ENCODE data around the gene SLC22A7. TPM values are rescaled to one million over a fixed set of nuclear protein-coding genes. Genes with fewer than 3 reads are reported as not detected.
A peak's percentile ranks its signal among the peaks of the same experiment; 100 is the strongest.

The SLC22A7 gene
- total and polyA plus RNA-seq, 4 experiments from 2014 or later = not detected

DNA sequence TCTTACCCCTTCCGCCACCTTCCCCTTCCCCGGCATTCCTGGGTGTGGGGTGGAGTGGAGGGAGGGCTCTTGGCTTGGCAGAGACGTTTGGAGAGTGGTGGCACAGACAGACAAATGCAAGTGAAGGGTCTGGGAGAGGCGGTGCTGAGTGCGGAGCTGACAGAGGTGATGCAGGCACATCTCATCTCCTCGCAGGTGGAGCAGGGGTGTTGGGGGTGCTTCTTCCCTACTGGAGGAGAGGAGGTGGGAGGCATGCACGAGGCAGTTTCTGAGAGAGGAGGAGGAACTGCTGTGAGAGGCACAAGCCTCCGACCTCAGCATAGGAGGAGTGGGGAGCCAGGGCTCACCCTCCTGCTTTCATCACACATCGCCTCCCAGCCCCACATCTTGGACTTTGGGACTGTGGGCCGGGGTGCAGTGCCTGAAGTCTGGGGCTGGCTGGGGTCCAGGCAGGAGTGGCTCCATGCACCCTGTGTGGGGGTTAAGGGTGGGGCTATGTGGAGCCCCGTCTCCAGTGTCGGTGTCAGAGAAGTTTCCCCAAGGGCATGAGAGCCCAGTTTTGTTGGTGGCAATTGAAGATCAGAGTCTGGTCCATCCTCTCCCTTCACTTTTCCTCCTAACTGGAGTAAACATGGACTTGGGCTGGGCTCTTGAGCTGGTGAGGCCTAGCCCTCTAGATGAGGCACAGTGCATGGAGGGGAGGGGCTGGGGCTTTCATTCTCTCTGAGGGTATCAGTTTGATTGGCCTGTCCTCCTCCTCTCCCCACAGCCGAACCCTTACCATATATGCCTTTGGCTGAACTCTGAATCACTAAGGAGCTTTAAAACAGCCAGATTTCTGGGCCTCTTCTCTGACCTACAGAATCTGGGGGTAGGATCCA lies 20.2 kb upstream of the SLC22A7 start:
- H3K36me3 ChIP-seq (ENCODE audit: insufficient read depth, low read length) = no peaks in the 10 kb centered on the region
- H3K4me1 Mint-ChIP-seq = peaks cover 4 to 9% (median 6%) of the 10 kb centered on the region in 4 donors
- DNase-seq = no peak
- H3K27me3 ChIP-seq (ENCODE audit: insufficient read depth, low read length) = peaks cover 12% of the 10 kb centered on the region
- POLR2A ChIA-PET (ENCODE audit: partially characterized antibody) = no interaction called here
- peak overlapping the region in 3 of 8 donors; percentile 20 to 45 (median 26) for H3K4me3 Mint-ChIP-seq
- H3K27ac ChIP-seq (ENCODE audit: low read depth, low read length) = no peak overlapping the region
- no peaks in the 10 kb centered on the region for H3K9me3 Mint-ChIP-seq
- H3K4me3 ChIP-seq (ENCODE audit: low read length in 2 of 2) = no peak overlapping the region
- CTCF ChIA-PET (ENCODE audit: partially characterized antibody) = interaction anchor here (1.4 to 1.6 kb wide), 2 partner anchors 119 to 121 kb away, joined by 3 to 4 read pairs; no protein-coding TSS in a partner anchor
- no peaks in the 10 kb centered on the region for H3K9me3 ChIP-seq (ENCODE audit: control insufficient read depth in 1 of 2, low read length in 2 of 2)
- H3K4me1 ChIP-seq (ENCODE audit: insufficient read depth, low read length) = peaks cover 17% of the 10 kb centered on the region
- intact Hi-C loops (cut with micrococcal nuclease) = no loop called here
- H3K27ac Mint-ChIP-seq = peak overlapping the region in 2 of 7 donors; percentile 2 to 38
- H3K36me3 Mint-ChIP-seq = no peaks in the 10 kb centered on the region
- peaks cover 6 to 22% of the 10 kb centered on the region in 2 donors for H3K27me3 Mint-ChIP-seq

DNA sequence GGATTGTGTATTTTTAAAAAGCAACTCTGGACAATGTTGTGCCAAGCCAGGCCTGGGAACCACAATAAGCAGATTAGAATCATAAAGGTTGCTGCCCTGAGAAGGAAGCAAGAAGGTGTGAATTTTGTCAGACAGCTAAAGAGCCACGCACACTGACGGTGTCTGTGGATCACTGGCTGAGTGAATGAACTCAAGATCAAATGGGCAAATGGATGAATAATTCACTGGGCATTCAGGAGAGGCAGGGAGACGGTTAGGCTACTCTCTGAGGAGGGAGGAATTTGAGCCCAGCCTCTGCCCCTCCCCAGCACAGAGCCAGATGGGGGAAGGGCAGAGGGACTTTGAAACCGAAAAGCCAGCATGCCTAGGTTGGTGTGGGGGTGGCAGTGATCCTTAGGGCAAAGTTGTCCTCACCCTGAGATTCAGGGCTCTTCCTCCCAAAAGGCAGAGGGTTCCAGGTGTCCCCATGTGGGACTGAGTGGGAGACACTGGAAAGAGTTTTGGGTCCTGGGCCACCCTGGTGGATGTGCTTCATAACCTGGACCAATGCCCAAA lies 19.5 kb upstream of the SLC22A7 start:
- H3K4me3 ChIP-seq (ENCODE audit: low read length in 2 of 2) = no peak overlapping the region
- H3K4me1 Mint-ChIP-seq = peaks cover 4 to 9% (median 6%) of the 10 kb centered on the region in 4 donors
- ChIA-PET POLR2A (ENCODE audit: partially characterized antibody) (no interaction called here), CTCF (ENCODE audit: partially characterized antibody) (interaction anchor here (0.5 kb wide), 1 partner anchor 44 kb away, joined by 4 read pairs; no protein-coding TSS in a partner anchor)
- DNase-seq = no peak
- no peaks in the 10 kb centered on the region for H3K9me3 Mint-ChIP-seq
- H3K9me3 ChIP-seq (ENCODE audit: control insufficient read depth in 1 of 2, low read length in 2 of 2) = no peaks in the 10 kb centered on the region
- no peak overlapping the region for H3K4me3 Mint-ChIP-seq
- peaks cover 12% of the 10 kb centered on the region for H3K27me3 ChIP-seq (ENCODE audit: insufficient read depth, low read length)
- peaks cover 6 to 22% of the 10 kb centered on the region in 2 donors for H3K27me3 Mint-ChIP-seq
- H3K36me3 Mint-ChIP-seq = no peaks in the 10 kb centered on the region
- peaks cover 17% of the 10 kb centered on the region for H3K4me1 ChIP-seq (ENCODE audit: insufficient read depth, low read length)
- H3K27ac ChIP-seq (ENCODE audit: low read depth, low read length) = no peak overlapping the region
- H3K27ac Mint-ChIP-seq = peak overlapping the region in 2 of 7 donors; percentile 2 to 43
- intact Hi-C loops (cut with micrococcal nuclease) = no loop called here
- H3K36me3 ChIP-seq (ENCODE audit: insufficient read depth, low read length) = no peaks in the 10 kb centered on the region

DNA sequence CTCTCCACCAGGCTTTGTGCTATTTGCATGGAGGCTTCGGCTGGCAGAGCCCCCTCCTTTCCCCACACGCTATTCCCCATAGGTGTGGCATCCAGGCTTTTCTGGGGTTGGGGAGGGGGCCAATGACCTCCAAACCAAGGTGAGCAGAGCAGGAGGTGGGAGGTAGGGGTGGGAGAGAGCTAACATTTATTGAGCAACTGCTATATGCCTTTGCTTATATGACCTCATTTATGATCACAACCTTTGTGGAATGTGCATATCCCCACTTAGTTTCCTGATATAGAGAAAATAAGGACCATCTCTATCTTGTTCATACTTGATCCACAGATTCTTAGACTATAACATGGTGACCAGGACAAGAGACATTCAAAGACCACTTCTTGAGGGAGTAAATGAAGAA lies 17.8 kb upstream of the SLC22A7 start:
- Histone ChIP-seq H3K36me3 (ENCODE audit: insufficient read depth, low read length) (no peaks in the 10 kb centered on the region), H3K9me3 (ENCODE audit: control insufficient read depth in 1 of 2, low read length in 2 of 2) (no peaks in the 10 kb centered on the region), H3K4me1 (ENCODE audit: insufficient read depth, low read length) (peaks cover 17% of the 10 kb centered on the region), H3K27me3 (ENCODE audit: insufficient read depth, low read length) (peaks cover 12% of the 10 kb centered on the region), H3K4me3 (ENCODE audit: low read length in 2 of 2) (no peak overlapping the region), H3K27ac (ENCODE audit: low read depth, low read length) (no peak overlapping the region)
- intact Hi-C loops (cut with micrococcal nuclease) = no loop called here
- CTCF ChIA-PET (ENCODE audit: partially characterized antibody) = no interaction called here
- POLR2A ChIA-PET (ENCODE audit: partially characterized antibody) = interaction anchor here (1.0 kb wide), 1 partner anchor 34 kb away, joined by 3 read pairs; no protein-coding TSS in a partner anchor
- Mint-ChIP-seq H3K36me3 (no peaks in the 10 kb centered on the region), H3K27ac (no peak overlapping the region), H3K9me3 (no peaks in the 10 kb centered on the region), H3K4me1 (peaks cover 4 to 6% (median 5%) of the 10 kb centered on the region in 4 donors), H3K27me3 (peaks cover 9 to 20% of the 10 kb centered on the region in 2 donors), H3K4me3 (no peak overlapping the region)
- DNase-seq = no peak

DNA sequence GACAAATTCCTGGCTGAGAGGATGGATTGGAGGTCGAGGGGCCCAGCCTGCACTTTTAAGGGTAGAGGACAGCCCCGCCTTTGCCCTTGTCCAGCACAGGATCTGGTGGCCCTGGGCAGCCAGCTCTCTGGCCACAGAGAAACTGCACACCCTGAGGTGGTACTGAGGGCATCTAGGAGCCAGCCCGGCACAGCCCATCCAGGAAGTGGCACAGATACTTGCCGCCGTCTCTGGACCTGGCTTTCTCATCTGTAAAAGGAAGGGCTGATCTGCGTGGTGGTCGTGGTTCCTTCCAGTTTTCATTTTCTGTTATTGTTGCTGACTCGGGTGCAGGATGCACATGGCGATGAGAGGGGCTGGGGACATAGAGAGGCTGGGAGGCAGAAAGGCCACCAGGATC lies 16.0 kb upstream of the SLC22A7 start:
- Mint-ChIP-seq H3K4me3 (no peak overlapping the region), H3K27ac (peak overlapping the region in 2 of 7 donors; percentile 16 to 68), H3K4me1 (peaks cover 0 to 3% (median 0%) of the 10 kb centered on the region in 4 donors), H3K27me3 (peaks cover 16 to 25% of the 10 kb centered on the region in 2 donors), H3K9me3 (no peaks in the 10 kb centered on the region), H3K36me3 (no peaks in the 10 kb centered on the region)
- Histone ChIP-seq H3K27ac (ENCODE audit: low read depth, low read length) (no peak overlapping the region), H3K36me3 (ENCODE audit: insufficient read depth, low read length) (no peaks in the 10 kb centered on the region), H3K4me1 (ENCODE audit: insufficient read depth, low read length) (no peaks in the 10 kb centered on the region), H3K4me3 (ENCODE audit: low read length in 2 of 2) (no peak overlapping the region), H3K27me3 (ENCODE audit: insufficient read depth, low read length) (peaks cover 2% of the 10 kb centered on the region), H3K9me3 (ENCODE audit: control insufficient read depth in 1 of 2, low read length in 2 of 2) (no peaks in the 10 kb centered on the region)
- intact Hi-C loops (cut with micrococcal nuclease) = no loop called here
- DNase-seq = no peak
- POLR2A ChIA-PET (ENCODE audit: partially characterized antibody) = no interaction called here
- CTCF ChIA-PET (ENCODE audit: partially characterized antibody) = no interaction called here

DNA sequence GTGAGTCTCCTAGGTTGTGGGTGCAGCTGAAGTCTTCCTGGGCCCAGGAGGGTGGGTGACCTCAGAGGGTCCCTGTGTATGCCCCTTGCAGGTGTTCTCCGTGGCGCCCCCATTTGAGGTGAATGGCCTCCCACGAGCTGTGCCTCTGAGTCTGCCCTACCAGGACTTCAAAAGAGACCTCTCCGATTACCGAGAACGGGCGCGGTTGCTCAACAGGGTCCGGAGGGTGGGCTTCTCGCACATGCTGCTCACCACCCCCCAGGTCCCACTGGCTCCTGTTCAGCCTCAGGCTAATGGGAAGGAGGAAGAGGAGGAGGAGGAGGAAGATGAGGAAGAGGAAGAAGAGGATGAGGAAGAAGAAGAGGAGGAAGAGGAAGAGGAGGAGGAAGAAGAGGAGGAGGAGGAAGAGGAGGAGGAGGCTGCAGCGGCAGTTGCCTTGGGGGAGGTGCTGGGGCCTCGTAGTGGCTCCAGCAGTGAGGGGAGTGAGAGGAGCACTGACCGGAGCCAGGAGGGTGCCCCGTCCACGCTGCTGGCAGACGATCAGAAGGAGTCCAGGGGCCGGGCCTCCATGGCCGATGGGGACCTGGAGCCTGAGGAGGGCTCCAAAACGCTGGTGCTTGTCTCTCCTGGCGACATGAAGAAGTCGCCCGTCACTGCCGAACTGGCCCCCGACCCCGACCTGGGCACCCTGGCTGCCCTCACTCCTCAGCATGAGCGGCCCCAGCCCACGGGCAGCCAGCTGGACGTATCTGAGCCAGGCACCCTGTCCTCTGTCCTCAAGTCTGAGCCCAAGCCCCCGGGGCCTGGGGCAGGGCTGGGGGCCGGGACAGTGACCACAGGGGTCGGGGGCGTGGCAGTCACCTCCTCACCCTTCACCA lies 15.2 kb upstream of the SLC22A7 start:
- Histone ChIP-seq H3K27me3 (ENCODE audit: insufficient read depth, low read length) (no peaks in the 10 kb centered on the region), H3K4me1 (ENCODE audit: insufficient read depth, low read length) (no peaks in the 10 kb centered on the region), H3K4me3 (ENCODE audit: low read length in 2 of 2) (no peak overlapping the region), H3K9me3 (ENCODE audit: control insufficient read depth in 1 of 2, low read length in 2 of 2) (no peaks in the 10 kb centered on the region), H3K27ac (ENCODE audit: low read depth, low read length) (no peak overlapping the region), H3K36me3 (ENCODE audit: insufficient read depth, low read length) (no peaks in the 10 kb centered on the region)
- peaks cover 0 to 3% (median 0%) of the 10 kb centered on the region in 4 donors for H3K4me1 Mint-ChIP-seq
- no peak overlapping the region for H3K27ac Mint-ChIP-seq
- H3K27me3 Mint-ChIP-seq = peaks cover 18 to 29% of the 10 kb centered on the region in 2 donors
- no peaks in the 10 kb centered on the region for H3K9me3 Mint-ChIP-seq
- no peaks in the 10 kb centered on the region for H3K36me3 Mint-ChIP-seq
- CTCF ChIA-PET (ENCODE audit: partially characterized antibody) = no interaction called here
- intact Hi-C loops (cut with micrococcal nuclease) = no loop called here
- DNase-seq = no peak
- POLR2A ChIA-PET (ENCODE audit: partially characterized antibody) = no interaction called here
- H3K4me3 Mint-ChIP-seq = no peak overlapping the region

DNA sequence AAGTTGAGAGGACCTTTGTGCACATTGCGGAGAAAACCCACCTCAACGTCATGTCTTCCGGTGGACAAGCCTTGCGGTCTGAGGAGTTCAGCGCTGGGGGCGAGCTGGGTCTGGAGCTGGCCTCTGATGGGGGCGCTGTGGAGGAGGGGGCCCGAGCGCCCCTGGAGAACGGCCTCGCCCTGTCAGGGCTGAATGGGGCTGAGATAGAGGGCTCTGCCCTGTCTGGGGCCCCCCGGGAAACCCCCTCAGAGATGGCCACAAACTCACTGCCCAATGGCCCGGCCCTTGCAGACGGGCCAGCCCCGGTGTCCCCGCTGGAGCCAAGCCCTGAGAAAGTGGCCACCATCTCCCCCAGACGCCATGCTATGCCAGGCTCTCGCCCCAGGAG lies 14.6 kb upstream of the SLC22A7 start:
- H3K4me3 ChIP-seq (ENCODE audit: low read length in 2 of 2) = no peak overlapping the region
- no peak overlapping the region for H3K27ac ChIP-seq (ENCODE audit: low read depth, low read length)
- intact Hi-C loops (cut with micrococcal nuclease) = no loop called here
- no peaks in the 10 kb centered on the region for H3K27me3 ChIP-seq (ENCODE audit: insufficient read depth, low read length)
- no peaks in the 10 kb centered on the region for H3K9me3 Mint-ChIP-seq
- H3K4me3 Mint-ChIP-seq = no peak overlapping the region
- ChIA-PET CTCF (ENCODE audit: partially characterized antibody) (no interaction called here), POLR2A (ENCODE audit: partially characterized antibody) (no interaction called here)
- no peaks in the 10 kb centered on the region for H3K36me3 ChIP-seq (ENCODE audit: insufficient read depth, low read length)
- no peak overlapping the region for H3K27ac Mint-ChIP-seq
- H3K9me3 ChIP-seq (ENCODE audit: control insufficient read depth in 1 of 2, low read length in 2 of 2) = no peaks in the 10 kb centered on the region
- peaks cover 20 to 29% of the 10 kb centered on the region in 2 donors for H3K27me3 Mint-ChIP-seq
- no peaks in the 10 kb centered on the region for H3K36me3 Mint-ChIP-seq
- H3K4me1 ChIP-seq (ENCODE audit: insufficient read depth, low read length) = no peaks in the 10 kb centered on the region
- H3K4me1 Mint-ChIP-seq = peaks cover 0 to 2% (median 0%) of the 10 kb centered on the region in 4 donors
- no peak for DNase-seq

DNA sequence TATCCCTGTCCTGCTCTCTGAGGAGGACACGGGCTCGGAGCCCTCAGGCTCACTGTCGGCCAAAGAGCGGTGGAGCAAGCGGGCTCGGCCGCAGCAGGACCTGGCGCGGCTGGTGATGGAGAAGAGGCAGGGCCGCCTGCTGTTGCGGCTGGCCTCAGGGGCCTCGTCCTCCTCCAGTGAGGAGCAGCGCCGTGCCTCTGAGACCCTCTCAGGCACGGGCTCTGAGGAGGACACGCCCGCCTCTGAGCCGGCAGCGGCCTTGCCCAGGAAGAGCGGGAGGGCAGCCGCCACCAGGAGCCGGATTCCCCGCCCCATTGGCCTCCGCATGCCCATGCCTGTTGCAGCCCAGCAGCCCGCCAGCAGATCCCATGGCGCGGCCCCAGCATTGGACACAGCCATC lies 14.2 kb upstream of the SLC22A7 start:
- Histone ChIP-seq H3K27ac (ENCODE audit: low read depth, low read length) (no peak overlapping the region), H3K27me3 (ENCODE audit: insufficient read depth, low read length) (no peaks in the 10 kb centered on the region), H3K36me3 (ENCODE audit: insufficient read depth, low read length) (no peaks in the 10 kb centered on the region), H3K4me3 (ENCODE audit: low read length in 2 of 2) (no peak overlapping the region), H3K9me3 (ENCODE audit: control insufficient read depth in 1 of 2, low read length in 2 of 2) (no peaks in the 10 kb centered on the region), H3K4me1 (ENCODE audit: insufficient read depth, low read length) (no peaks in the 10 kb centered on the region)
- intact Hi-C loops (cut with micrococcal nuclease) = no loop called here
- POLR2A ChIA-PET (ENCODE audit: partially characterized antibody) = no interaction called here
- CTCF ChIA-PET (ENCODE audit: partially characterized antibody) = no interaction called here
- H3K27me3 Mint-ChIP-seq = peaks cover 20 to 28% of the 10 kb centered on the region in 2 donors
- no peak overlapping the region for H3K4me3 Mint-ChIP-seq
- H3K36me3 Mint-ChIP-seq = no peaks in the 10 kb centered on the region
- DNase-seq = no peak
- no peaks in the 10 kb centered on the region for H3K9me3 Mint-ChIP-seq
- H3K27ac Mint-ChIP-seq = no peak overlapping the region
- H3K4me1 Mint-ChIP-seq = peaks cover 0 to 1% (median 0%) of the 10 kb centered on the region in 4 donors
